OCI-LY3 (cell line): ENCODE results near the gene RBM6.

ENCODE experiments used
- H2AFZ ChIP-seq: fragments of 200-600, 300-600 bp; shearing (Covaris generic); 2 replicates; pipeline ENCODE4 v1.6.0; 2014; ENCODE audit warnings: antibody characterized with exemption, low read depth, low read length
- H3K27ac ChIP-seq: fragments of 200-600, 300-600 bp; sonication (generic); 2 replicates; pipeline ENCODE4 v1.5.1; 2014; ENCODE audit warnings: mild to moderate bottlenecking, low read length, moderate library complexity, mixed read lengths
- H3K27me3 ChIP-seq: fragments of 200-600, 300-600 bp; sonication (generic); 2 replicates; pipeline ENCODE4 v1.6.1; 2014; ENCODE audit warnings: low read depth, low read length, mixed read lengths
- H3K36me3 ChIP-seq: fragments of 200-600, 300-600 bp; sonication (generic); replicated peaks from 2 replicates; pipeline ENCODE3; 2014; ENCODE audit warnings: low read depth, low read length, mixed read lengths
- H3K4me1 ChIP-seq: fragments of 300-600, 200-600 bp; sonication (generic); 2 replicates; pipeline ENCODE4 v1.6.1; 2014; ENCODE audit warnings: low read length, mixed read lengths
- H3K4me2 ChIP-seq: fragments of 200-600, 300-600 bp; sonication (generic); 2 replicates; pipeline ENCODE4 v1.6.1; 2014; ENCODE audit warnings: low read length, mixed read lengths
- H3K4me3 ChIP-seq: fragments of 300-600, 200-600 bp; sonication (generic); 2 replicates; pipeline ENCODE4 v1.5.1; 2014; ENCODE audit warnings: antibody characterized with exemption, mild to moderate bottlenecking, low read length, moderate library complexity
- H3K79me2 ChIP-seq: fragments of 300-600, 200-600 bp; shearing (Covaris generic); 2 replicates; pipeline ENCODE4 v1.6.1; 2014; ENCODE audit warnings: mild to moderate bottlenecking, low read length, mixed read lengths
- H3K9ac ChIP-seq: fragments of 300-600, 200-600 bp; shearing (Covaris generic); 2 replicates; pipeline ENCODE4 v1.6.0; 2014; ENCODE audit warnings: mild to moderate bottlenecking, low read length, moderate library complexity
- H3K9me3 ChIP-seq: fragments of 200-600, 300-600 bp; shearing (Covaris generic); 2 replicates; pipeline ENCODE4 v1.6.1; 2014; ENCODE audit warnings: low read length, mixed read lengths; ENCODE audit not compliant: insufficient read depth
- H4K20me1 ChIP-seq: fragments of 200-600, 300-600 bp; sonication (generic); 2 replicates; pipeline ENCODE4 v1.6.1; 2016; ENCODE audit warnings: low read length, mixed read lengths; ENCODE audit not compliant: insufficient read depth
- CTCF ChIP-seq: fragments of 200-600, 300-600 bp; sonication (generic); IDR thresholded peaks from 2 replicates; pipeline ENCODE4 v1.5.1; 2014; ENCODE audit warnings: antibody characterized with exemption, low read length, low read depth
- EZH2phosphoT487 ChIP-seq: fragments of 200-600 bp; shearing (Covaris generic); IDR thresholded peaks from 2 replicates; pipeline ENCODE4 v1.6.1; 2018; ENCODE audit warnings: antibody characterized with exemption, mixed run types, low read depth

RBM6 gene

GRCh38 chr3:50121072-50122032, 181.4 kb downstream of the RBM6 start:
- TF ChIP-seq CTCF (peak; percentile 95), EZH2phosphoT487 (no peak)
- Histone ChIP-seq H3K4me1 (no peaks in the 10 kb centered on the region), H3K4me2 (no peak overlapping the region), H3K27me3 (no peaks in the 10 kb centered on the region), H3K4me3 (no peak overlapping the region), H4K20me1 (no peaks in the 10 kb centered on the region), H3K36me3 (peaks cover 30% of the 10 kb centered on the region), H3K27ac (no peak overlapping the region), H3K9ac (no peak overlapping the region), H3K79me2 (no peaks in the 10 kb centered on the region), H2AFZ (no peak overlapping the region), H3K9me3 (no peaks in the 10 kb centered on the region)

GRCh38 chr3:50122071-50122470, 182.1 kb downstream of the RBM6 start:
- H3K9ac ChIP-seq = no peak overlapping the region
- H2AFZ ChIP-seq = no peak overlapping the region
- peaks cover 22% of the 10 kb centered on the region for H3K36me3 ChIP-seq
- H3K4me2 ChIP-seq = no peak overlapping the region
- H3K27ac ChIP-seq = no peak overlapping the region
- TF ChIP-seq EZH2phosphoT487 = no peak
- TF ChIP-seq CTCF = no peak
- H3K9me3 ChIP-seq = no peaks in the 10 kb centered on the region
- no peaks in the 10 kb centered on the region for H3K79me2 ChIP-seq
- no peaks in the 10 kb centered on the region for H3K27me3 ChIP-seq
- H4K20me1 ChIP-seq = no peaks in the 10 kb centered on the region
- no peaks in the 10 kb centered on the region for H3K4me1 ChIP-seq
- H3K4me3 ChIP-seq = no peak overlapping the region

- Histone ChIP-seq H3K9me3 (no peaks in the 10 kb centered on the region), H3K36me3 (peaks cover 17% of the 10 kb centered on the region), H3K79me2 (no peaks in the 10 kb centered on the region), H3K27me3 (no peaks in the 10 kb centered on the region), H4K20me1 (no peaks in the 10 kb centered on the region), H3K4me2 (no peak overlapping the region), H3K27ac (no peak overlapping the region), H2AFZ (no peak overlapping the region), H3K9ac (no peak overlapping the region), H3K4me1 (no peaks in the 10 kb centered on the region), H3K4me3 (no peak overlapping the region)
- TF ChIP-seq CTCF = no peak
- TF ChIP-seq EZH2phosphoT487 = no peak
Observed at GRCh38 chr3:50122661-50123391, 182.9 kb downstream of the RBM6 start.

GRCh38 chr3:50123394-50124051, 183.6 kb downstream of the RBM6 start:
- Histone ChIP-seq H3K4me1 (no peaks in the 10 kb centered on the region), H3K27ac (no peak overlapping the region), H3K4me2 (no peak overlapping the region), H3K4me3 (no peak overlapping the region), H3K79me2 (no peaks in the 10 kb centered on the region), H3K9me3 (no peaks in the 10 kb centered on the region), H2AFZ (no peak overlapping the region), H3K36me3 (peaks cover 10% of the 10 kb centered on the region), H3K9ac (no peak overlapping the region), H4K20me1 (no peaks in the 10 kb centered on the region), H3K27me3 (no peaks in the 10 kb centered on the region)
- TF ChIP-seq CTCF = no peak
- no peak for TF ChIP-seq EZH2phosphoT487
